ENCODE data around the gene RUFY2. TPM values are rescaled to one million over a fixed set of nuclear protein-coding genes. Genes with fewer than 3 reads are reported as not detected.

Gene RUFY2
- polyA plus RNA-seq, 1 donor, result 25.4 TPM

DNA sequence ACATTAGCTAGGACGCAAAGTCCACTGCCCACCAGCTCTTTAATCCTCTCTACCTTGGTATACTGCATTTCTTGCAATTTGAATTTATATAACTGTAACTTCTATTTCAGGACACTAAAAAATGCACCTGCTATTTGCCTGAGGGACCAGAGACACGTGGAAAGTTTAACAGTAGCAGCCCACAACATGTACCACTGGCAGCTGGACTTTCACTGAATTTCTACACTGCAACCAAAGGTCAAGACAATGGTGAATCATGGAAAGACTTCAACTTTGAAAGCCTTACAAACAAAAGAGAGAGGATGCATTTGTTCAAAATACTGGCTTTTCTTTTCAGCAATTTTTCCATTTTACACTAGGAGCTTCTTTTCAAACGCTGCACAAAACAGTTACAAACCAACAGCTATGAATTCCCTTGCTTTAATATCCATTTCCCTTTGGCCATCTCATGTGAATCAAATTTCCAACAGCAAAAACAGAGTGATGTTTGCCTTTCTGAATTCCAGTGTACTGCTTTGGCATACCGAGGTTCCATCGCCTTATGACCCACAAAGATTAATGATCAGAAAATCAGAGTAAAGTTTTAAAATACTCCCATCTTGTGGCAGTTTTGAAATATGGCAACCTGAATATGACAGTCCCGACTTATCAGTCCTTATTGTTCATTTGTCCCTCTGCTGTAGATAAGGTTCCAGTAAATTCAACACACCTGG lies 105.1 kb downstream of the RUFY2 start:
- Histone ChIP-seq H3K4me3 (ENCODE audit: low read length) (no peak overlapping the region), H3K36me3 (ENCODE audit: control insufficient read depth, insufficient read depth, low read length) (peaks cover 16% of the 10 kb centered on the region), H3K27ac (ENCODE audit: low read length) (no peak overlapping the region), H3K9me3 (ENCODE audit: control insufficient read depth, low read depth, low read length) (no peaks in the 10 kb centered on the region), H3K4me1 (ENCODE audit: control insufficient read depth, insufficient read depth, low read length) (peaks cover 11% of the 10 kb centered on the region), H3K27me3 (ENCODE audit: control insufficient read depth, insufficient read depth, low read length) (no peaks in the 10 kb centered on the region)
- 72% methylated on average over 3 of the region's 6 CpGs for WGBS (ENCODE audit: insufficient coverage, low lambda C conversion rate)
- peak in 1 of 2 donors; percentile 47 for DNase-seq

DNA sequence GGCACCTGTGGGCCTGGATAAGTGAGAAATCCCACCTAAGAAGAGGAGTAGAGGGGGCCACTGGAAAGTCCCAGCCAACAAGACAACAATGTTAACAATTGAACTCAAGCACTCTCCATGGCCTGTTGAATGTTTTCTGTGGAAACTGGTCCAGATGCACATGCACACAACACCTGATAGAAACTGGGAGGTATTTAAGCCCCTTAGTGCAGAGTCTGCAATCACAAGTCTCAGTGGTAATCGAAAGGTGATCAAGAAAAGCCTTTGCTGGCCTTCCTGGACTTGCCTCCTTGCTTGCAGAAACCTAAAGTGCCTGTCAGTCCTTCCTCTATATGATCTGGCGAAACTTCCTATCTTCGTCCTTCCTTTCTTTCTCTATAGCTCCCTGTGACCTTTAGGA lies 105.8 kb downstream of the RUFY2 start:
- Histone ChIP-seq H3K4me3 (ENCODE audit: low read length) (no peak overlapping the region), H3K36me3 (ENCODE audit: control insufficient read depth, insufficient read depth, low read length) (peaks cover 20% of the 10 kb centered on the region), H3K27me3 (ENCODE audit: control insufficient read depth, insufficient read depth, low read length) (no peaks in the 10 kb centered on the region), H3K4me1 (ENCODE audit: control insufficient read depth, insufficient read depth, low read length) (peaks cover 11% of the 10 kb centered on the region), H3K9me3 (ENCODE audit: control insufficient read depth, low read depth, low read length) (no peaks in the 10 kb centered on the region), H3K27ac (ENCODE audit: low read length) (no peak overlapping the region)
- 100% methylated on average over 2 of the region's 3 CpGs for WGBS (ENCODE audit: insufficient coverage, low lambda C conversion rate)
- no peak for DNase-seq

DNA sequence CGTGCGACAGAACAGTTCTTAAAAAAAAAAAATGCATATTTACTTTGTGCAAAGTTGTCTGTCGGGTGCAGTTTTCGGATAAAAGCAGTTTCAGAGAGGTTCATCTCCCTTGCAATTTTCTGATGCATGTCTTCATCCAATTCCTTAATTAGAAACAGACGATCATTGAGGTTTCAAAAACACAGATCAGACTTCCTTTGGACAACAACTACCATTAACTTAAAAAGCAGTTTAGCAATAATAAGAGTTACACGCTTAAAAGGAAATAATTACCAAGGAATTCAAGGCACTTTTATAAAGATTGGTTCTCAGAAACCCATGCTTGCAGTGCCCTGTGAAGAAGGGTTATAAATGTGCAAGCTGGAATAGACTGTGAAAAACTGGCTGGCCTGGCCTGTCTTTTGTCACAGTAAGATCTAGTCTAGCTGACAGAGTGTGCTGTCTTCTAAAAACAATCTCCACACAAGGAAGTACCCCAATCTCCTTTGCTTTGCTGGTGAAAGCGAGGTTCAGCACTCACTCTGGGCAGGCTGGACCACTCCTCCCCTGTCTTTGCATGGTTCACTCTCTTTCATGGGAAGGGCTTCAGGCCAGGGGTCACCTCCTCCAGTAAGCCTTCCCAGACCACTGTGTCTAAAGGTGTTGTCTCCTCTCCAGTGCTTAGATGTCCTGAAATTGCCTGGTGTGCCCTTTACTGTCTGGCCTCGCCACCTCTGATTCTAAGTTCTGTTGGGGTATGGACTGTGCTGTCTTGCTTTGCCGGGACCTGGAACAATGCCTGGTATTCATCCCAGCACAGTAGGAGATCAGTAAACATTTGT lies 110.0 kb downstream of the RUFY2 start:
- WGBS (ENCODE audit: insufficient coverage, low lambda C conversion rate), result 40% methylated on average over 1 of the region's 9 CpGs

More for the DNA sequence above, 110.0 kb downstream of the RUFY2 start:
- no peak for DNase-seq
- H3K9me3 ChIP-seq (ENCODE audit: control insufficient read depth, low read depth, low read length), result no peaks in the 10 kb centered on the region
- peaks cover 11% of the 10 kb centered on the region for H3K4me1 ChIP-seq (ENCODE audit: control insufficient read depth, insufficient read depth, low read length)
- H3K27me3 ChIP-seq (ENCODE audit: control insufficient read depth, insufficient read depth, low read length), result no peaks in the 10 kb centered on the region
- no peak overlapping the region for H3K27ac ChIP-seq (ENCODE audit: low read length)
- H3K36me3 ChIP-seq (ENCODE audit: control insufficient read depth, insufficient read depth, low read length), result peaks cover 51% of the 10 kb centered on the region
- no peak overlapping the region for H3K4me3 ChIP-seq (ENCODE audit: low read length)

Other genes starting within 250 kb of the RUFY2 start
- 1.4 TPM for gene ATOH7, start 175.2 kb downstream of the RUFY2 start, polyA plus RNA-seq
- 252 TPM for gene HNRNPH3, start 75.2 kb downstream of the RUFY2 start, polyA plus RNA-seq
- 293 TPM for gene PBLD, start 74.3 kb downstream of the RUFY2 start, polyA plus RNA-seq
- 7.9 TPM for gene DNA2, start 64.7 kb upstream of the RUFY2 start, polyA plus RNA-seq
- gene SLC25A16, start 120.2 kb upstream of the RUFY2 start, polyA plus RNA-seq, result 20.1 TPM
- gene TET1, start 153.1 kb upstream of the RUFY2 start, polyA plus RNA-seq, result 3.2 TPM